Measurements from ENCODE around the gene FRS2. TPM values are rescaled to one million over a fixed set of nuclear protein-coding genes. Genes with fewer than 3 reads are reported as not detected.

Gene FRS2
- total RNA-seq, 1 experiment from 2014 or later: 47.1 TPM

- DNase-seq (ENCODE audit: low read depth): no peak
Measured at GRCh38 chr12:69466867-69467266, 3.3 kb upstream of the FRS2 start.

- DNase-seq (ENCODE audit: low read depth): no peak
Measured at GRCh38 chr12:69467366-69467765, 2.8 kb upstream of the FRS2 start.

GRCh38 chr12:69468237-69469026 is 1.8 kb upstream of the FRS2 start:
- DNase-seq (ENCODE audit: low read depth): no peak

GRCh38 chr12:69469854-69470188 is 367 bp upstream of the FRS2 start:
- DNase-seq (ENCODE audit: low read depth): no peak

- DNase-seq (ENCODE audit: low read depth): no peak
Measured at GRCh38 chr12:69471076-69471430, 865 bp downstream of the FRS2 start.

GRCh38 chr12:69471667-69472385 is 1.6 kb downstream of the FRS2 start:
- DNase-seq (ENCODE audit: low read depth): no peak

GRCh38 chr12:69473262-69473661 is 3.1 kb downstream of the FRS2 start:
- DNase-seq (ENCODE audit: low read depth): no peak

- no peak for DNase-seq (ENCODE audit: low read depth)
Measured at GRCh38 chr12:69474456-69474855, 4.3 kb downstream of the FRS2 start.

GRCh38 chr12:69475237-69475975 is 5.2 kb downstream of the FRS2 start:
- DNase-seq (ENCODE audit: low read depth): peak; percentile 56

- DNase-seq (ENCODE audit: low read depth): no peak
Measured at GRCh38 chr12:69476276-69477017, 6.3 kb downstream of the FRS2 start.

- no peak for DNase-seq (ENCODE audit: low read depth)
Measured at GRCh38 chr12:69479675-69480074, 9.5 kb downstream of the FRS2 start.

GRCh38 chr12:69480698-69481097 is 10.5 kb downstream of the FRS2 start:
- no peak for DNase-seq (ENCODE audit: low read depth)

GRCh38 chr12:69481133-69481532 is 10.9 kb downstream of the FRS2 start:
- DNase-seq (ENCODE audit: low read depth): no peak

GRCh38 chr12:69483700-69484099 is 13.5 kb downstream of the FRS2 start:
- DNase-seq (ENCODE audit: low read depth): no peak

- DNase-seq (ENCODE audit: low read depth): no peak
Measured at GRCh38 chr12:69484428-69484827, 14.2 kb downstream of the FRS2 start.

GRCh38 chr12:69490920-69491643 is 20.9 kb downstream of the FRS2 start:
- DNase-seq (ENCODE audit: low read depth): no peak

GRCh38 chr12:69492739-69493138 is 22.6 kb downstream of the FRS2 start:
- DNase-seq (ENCODE audit: low read depth): no peak

- no peak for DNase-seq (ENCODE audit: low read depth)
Measured at GRCh38 chr12:69495071-69495470, 24.9 kb downstream of the FRS2 start.

- no peak for DNase-seq (ENCODE audit: low read depth)
Measured at GRCh38 chr12:69497308-69498026, 27.3 kb downstream of the FRS2 start.

- peak; percentile 35 for DNase-seq (ENCODE audit: low read depth)
Measured at GRCh38 chr12:69500631-69501030, 30.4 kb downstream of the FRS2 start.

Measured in LHCN-M2 (cell line).